Fibroblast of skin of right biceps (primary cell): ENCODE results near the gene ENTPD8.
"Not testable (repeated sequence)": the region's sequence is repeated elsewhere in the genome, so short reads cannot be mapped to it uniquely, and the experiment has no call there.

Source experiments
- DNase-seq: peaks from one replicate; pipeline ENCODE4 v3.0.0-alpha.2; 2013

Gene ENTPD8

DNA sequence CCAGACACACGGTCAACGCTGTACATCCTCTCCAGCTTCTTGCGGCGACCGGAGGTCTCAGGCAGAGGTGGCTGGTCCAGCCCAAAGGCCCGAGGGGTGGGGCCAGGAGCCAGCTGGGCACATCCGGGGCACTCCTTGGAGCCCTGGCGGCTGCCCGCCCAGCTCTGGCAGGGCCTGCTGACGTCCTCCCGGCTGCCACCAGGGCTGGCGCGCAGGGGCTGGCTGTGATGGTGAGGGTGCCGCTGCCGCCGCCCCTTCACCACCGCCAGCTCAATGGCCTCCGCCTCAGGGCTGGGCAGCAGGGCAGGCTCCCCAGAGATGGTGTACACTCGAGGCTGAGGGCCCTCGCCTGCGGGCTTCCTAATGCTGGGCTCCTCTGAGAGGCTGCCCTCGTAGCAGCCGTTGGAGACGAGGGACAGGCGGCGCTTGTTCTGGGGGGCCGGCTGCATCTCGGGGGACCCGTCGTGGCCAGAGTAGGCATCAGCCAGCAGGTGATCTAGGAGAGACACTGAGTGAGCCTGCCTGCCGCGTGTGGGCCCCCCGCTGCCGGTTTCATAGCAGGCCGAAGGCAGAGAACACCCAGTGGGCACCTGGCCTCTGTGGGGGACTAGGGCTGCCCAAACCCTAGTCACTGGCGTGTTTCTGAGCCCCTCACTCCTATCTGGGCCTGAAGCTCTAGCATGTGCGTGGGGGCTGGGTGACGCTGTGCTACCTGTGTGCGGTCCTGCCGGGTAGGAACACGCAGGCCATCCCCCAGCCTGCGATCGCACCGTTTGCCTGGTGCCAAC is 16.4 kb upstream of the ENTPD8 start:
- no peak for DNase-seq

DNA sequence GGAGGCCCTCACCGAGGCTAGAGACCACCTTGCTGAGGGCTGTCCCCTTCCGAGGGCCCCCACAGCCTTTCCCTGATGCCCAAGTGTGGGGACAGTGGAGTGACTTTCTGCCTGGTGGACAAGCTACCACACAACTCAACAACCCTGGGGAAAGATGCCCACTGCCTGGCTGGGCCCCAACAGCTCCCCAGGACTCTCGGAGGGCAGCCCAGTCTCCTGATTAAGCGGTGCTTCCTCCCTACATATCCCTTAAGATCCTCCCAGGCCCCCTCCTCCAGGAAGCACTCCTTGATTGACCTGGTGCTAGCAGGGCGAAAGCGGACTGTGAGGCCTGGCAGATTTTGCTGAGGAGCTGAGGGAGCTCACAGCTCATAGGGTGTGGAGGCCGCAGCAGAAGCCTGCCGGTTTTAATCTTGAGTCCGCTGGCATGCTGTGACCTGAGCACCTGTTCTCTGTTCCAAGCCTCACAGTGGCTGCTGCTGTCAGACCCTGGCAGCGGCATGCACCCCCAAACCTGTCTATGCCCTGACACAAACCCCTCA is 15.8 kb upstream of the ENTPD8 start:
- no peak for DNase-seq

GRCh38 chr9:137456061-137456863 is 15.1 kb upstream of the ENTPD8 start:
- DNase-seq: peak; percentile 34

DNA sequence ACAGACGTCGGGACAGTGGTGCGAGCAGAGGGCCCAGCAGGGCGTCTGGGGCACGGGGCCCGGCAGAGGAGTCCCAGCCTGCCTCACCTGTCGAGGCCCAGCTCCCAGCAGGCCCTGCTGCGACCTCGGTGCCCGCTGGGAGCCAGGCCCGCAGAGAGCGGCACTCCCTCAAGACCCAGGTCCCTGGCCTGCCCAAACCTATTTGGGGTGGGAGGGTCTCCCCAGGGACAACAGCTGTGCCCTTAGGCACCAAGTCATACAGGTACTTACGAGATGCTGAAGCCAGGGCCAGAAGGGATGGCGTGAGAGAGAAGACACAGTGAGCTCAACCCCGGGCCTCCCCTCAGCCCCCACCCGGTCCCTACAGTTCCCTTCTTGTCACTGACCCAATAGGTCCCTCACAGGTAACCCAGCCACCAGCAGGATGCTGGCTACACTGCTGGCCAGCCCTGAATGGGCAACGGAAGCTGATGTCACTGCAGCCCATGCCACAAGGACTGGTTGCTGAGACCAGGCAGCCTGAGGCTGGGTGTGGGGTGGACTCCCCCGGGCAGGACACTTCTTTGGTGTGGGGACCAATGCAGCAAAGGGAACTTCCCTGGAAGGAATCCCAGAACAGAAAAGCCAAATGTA is 14.3 kb upstream of the ENTPD8 start:
- no peak for DNase-seq

DNA sequence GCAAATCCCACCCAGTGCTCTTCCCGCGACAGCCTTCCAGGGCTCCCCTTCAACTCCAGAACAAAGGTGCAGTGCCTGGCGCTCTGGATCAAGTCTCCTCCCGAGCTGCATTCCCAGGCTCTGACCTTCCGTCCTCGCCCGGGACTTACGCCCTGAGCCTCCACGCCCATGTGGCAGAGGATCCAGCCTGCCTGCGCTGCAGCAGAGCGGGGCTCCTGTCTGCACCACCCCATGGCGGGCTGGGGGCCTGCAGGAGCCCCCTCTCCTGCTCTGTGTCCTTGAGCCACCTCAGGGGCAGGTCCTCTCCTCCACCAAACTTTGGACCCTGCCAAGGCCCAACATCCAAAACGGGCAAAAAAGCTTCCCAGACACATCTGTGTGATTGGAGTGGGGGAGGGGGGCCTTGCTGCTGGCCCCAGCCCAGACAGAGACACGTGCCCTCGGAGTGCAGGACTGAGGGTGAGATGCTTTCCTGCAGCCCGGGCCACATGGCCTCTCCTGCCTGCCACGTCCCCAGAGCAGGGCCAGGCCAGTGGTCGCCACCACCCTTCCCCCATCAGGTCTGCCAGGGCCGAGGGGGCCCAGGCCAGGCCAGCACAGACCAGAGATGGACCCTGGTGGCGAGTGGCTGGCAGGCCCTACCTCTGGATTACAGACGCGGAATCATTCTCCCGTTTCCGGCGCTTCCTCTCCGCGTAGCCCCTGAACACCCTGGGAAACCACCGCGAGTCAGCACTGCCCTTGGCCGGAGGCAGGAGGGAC is 13.6 kb upstream of the ENTPD8 start:
- peak; percentile 10 for DNase-seq

- peak; percentile 23 for DNase-seq
Observed at GRCh38 chr9:137454145-137454596, 13.0 kb upstream of the ENTPD8 start.

GRCh38 chr9:137453643-137454081 is 12.5 kb upstream of the ENTPD8 start:
- peak; percentile 79 for DNase-seq

DNA sequence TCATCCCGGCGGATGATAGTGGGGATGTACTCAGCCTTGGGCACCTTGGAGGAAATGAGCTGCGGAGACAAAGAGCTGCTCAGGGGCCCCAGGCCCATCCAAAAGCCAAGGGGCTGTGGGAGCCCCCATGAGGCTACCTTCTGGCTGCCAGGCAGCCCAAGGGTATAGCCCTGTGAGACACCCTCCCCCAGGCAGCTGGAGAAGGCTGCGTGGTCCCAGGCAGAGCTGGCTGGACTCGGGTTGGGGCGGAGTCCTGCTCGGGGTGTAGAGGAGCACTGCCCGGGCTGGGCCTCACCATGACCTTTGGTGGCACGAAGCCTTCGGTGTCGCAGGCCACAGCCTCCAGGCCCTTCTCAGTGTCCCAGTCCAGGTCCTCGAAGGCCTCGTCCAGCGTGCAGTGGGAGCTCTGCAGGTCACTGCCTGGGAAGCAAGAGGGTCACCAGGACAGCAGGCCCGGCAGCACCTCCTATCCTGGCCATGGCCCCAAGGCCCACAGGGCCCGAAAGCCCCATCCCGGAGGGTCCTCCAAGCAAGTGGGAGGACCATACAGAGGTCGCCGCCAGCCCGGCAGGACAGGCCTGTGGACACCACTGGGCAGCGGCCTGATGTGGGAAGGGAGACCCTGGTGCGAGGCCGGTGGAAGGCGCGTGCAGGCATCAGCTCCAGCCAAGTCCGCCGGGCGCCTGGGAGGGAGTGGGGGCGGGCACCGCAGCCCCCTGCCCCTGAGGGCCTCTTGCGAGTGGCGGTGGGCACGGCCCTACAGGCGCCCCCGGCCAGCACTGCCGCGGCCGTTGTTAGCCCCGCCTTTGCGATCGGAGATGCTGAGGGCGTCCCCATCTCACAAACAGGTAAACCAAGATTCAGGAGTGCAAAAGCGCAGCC is 11.8 kb upstream of the ENTPD8 start:
- DNase-seq: no peak

DNA sequence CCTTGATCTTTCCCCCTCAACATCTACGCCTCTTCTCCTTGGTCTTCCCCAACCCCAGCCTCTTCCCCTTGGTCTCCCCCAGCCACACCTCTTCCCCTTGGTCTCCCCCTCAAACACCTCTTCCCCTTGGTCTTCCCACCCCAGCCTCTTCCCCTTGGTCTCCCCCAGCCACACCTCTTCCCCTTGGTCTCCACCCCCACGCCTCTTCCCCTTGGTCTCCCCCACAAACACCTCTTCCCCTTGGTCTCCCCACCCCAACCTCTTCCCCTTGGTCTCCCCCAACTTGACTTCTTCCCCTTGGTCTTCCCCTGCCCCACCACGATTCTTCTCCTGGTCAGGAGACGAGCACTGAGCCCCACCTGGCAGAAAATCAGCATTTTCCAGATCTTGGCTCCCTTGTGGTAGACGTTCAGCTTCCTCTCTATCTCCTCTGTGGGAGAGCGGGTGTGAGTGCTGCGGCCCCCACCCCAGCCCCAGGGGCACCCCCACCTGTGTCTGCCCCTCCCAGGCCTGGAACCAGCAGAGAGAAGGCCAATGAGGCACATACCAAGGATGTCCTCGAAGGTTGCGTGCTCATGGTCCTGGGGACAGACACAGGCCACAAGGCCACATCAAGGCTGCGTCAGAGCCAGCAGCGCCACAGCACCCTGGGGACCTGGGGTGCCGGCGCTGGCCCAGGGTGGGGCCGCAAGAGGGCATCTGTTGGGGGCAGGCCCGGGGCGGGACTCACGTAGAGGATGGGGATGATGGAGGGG is 11.0 kb upstream of the ENTPD8 start:
- no peak for DNase-seq

GRCh38 chr9:137451264-137452005 is 10.3 kb upstream of the ENTPD8 start:
- not testable (repeated sequence) for DNase-seq

- DNase-seq: not testable (repeated sequence)
Observed at GRCh38 chr9:137450539-137451222, 9.5 kb upstream of the ENTPD8 start.

DNA sequence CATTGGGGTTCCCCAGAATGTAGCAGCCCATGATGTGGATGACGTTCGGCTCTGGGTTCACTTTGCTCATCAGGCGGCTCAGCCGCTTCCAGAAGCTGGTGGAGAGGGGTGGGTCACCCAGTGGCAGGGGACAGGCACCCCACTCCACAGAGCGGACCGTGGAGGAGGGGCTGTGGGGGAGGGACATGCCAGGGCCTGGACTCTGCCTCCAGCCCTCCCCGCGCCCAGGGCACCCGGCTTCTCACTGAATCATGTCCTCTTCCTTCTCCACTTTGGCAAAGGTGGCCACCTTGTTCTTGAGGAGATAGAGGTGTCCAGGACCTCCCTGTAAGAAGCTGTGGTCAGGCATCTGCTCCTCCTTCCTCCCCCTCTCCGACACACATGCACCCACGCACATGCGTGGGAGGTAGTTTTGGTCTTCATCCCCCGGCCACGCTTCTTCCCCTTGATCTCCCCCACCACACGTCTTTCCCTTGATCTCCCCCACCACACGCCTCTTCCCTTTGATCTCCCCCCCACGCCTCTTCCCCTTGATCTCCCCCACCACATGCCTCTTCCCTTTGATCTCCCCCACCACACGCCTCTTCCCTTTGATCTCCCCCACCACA is 8.9 kb upstream of the ENTPD8 start:
- DNase-seq: no peak

- DNase-seq: no peak
Observed at GRCh38 chr9:137449081-137449844, 8.1 kb upstream of the ENTPD8 start.

DNA sequence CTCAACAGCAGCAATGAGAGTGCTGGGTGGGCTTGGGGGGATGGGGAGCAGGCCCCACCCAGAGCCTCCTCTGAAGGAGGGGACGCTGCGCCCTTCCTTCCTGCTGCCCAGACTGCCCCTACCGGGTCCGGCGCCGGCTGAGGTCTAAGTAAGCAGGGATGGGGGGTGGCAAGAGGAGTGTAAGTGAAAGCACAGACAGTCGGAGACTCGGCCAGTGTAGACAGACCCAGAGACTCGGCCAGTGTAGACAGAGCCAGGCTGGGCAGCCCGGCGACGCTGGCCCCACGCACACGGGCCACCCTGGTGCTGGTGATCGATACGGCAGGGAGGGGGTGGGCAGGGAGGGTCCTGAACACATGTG is 7.4 kb upstream of the ENTPD8 start:
- no peak for DNase-seq

DNA sequence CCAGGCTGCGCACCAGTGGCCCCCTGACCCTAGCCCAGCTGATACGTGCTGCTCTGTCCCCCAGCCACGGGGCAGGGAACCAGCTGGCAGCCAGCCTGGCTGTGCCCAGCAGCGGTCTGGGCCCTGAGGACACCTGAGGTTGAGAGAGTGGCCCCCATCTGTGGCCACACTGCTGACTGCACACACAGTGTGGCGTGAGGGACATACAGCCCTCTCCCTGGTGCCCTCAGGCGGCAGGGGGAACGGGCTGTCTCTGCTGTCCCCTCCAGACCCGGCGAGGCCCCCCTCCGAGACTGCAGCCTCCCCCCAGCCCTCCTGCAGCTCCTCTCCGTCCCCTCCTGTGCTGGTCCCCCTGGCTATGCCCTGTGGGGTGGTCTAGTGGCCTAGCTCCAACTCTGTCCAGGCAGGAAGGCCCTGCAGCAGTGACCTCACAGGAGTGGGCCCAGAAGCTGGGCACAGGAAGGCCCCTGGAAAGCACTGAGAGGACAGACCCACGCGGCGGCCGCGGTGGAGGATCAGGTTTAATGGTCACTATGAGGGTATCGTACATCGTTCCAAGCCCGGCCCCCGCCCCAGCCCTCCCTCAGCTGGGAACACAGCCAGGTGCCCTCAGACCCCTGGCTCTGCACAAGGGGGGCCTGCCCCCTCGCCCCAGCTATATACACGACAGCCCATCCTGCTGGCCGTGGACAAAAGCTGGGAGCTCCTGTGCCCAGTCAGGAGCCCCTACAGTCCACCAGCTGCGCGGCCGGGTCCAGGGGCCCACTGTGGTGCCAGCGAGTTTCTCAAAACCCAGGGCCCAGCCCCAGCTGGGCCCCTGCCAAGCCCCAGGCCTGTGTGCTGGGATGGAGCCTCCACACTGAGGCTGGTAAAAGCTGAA is 6.8 kb upstream of the ENTPD8 start:
- no peak for DNase-seq

GRCh38 chr9:137446851-137447471 is 5.8 kb upstream of the ENTPD8 start:
- peak; percentile 24 for DNase-seq
